Measurements from ENCODE around the gene CELF4.

GRCh38 chr18:37611614-37612279 lies 46.1 kb upstream of the CELF4 start:
- TF ChIP-seq POLR2AphosphoS5 (IDR thresholded peaks at IDR 0.05; ENCODE audit: low read depth, low read length) = no peak
- TF ChIP-seq POLR2A (IDR thresholded peaks at IDR 0.05; ENCODE audit: low read depth, low read length) = no peak

Measured in GM12891 (cell line).